NB4 (cell line): ENCODE measurements around the gene CDH12.

Source experiments
- TF ChIP-seq, protein P1 (sequence below): IDR thresholded peaks from one replicate; pipeline ENCODE4 v1.5.1; 2012; ENCODE audit warnings: low read depth, low read length
- TF ChIP-seq, protein P2 (sequence below): IDR thresholded peaks from 2 replicates; pipeline ENCODE4 v1.6.1; 2011; ENCODE audit warnings: low read depth, low read length

DNA sequence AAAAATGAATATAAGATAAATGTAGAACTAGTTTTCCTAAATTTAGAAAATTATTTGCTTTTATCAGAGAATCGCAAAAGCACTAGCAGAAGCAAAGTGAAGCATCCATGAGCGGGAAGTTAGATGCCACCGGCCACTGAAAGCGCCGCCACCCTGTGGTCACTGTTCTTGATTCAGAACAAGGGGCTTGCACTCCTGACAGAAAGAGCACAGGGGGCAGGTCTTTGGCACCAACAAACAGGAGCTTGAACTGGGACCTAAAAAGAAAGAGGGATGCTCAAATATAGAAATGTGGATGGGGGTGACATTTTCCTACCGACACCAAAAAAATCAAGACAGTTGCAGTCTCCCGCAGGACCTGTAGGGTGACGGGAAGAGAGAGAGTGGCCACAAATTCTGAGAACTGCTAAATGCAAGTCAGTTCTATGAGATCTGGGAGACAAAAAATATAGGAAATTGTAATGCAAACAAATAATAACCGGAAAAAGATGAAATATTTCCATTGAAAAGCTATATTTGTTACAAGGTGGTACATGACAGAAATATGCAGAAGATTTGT is 144.3 kb downstream of the CDH12 start:
- TF ChIP-seq, protein P1, sequence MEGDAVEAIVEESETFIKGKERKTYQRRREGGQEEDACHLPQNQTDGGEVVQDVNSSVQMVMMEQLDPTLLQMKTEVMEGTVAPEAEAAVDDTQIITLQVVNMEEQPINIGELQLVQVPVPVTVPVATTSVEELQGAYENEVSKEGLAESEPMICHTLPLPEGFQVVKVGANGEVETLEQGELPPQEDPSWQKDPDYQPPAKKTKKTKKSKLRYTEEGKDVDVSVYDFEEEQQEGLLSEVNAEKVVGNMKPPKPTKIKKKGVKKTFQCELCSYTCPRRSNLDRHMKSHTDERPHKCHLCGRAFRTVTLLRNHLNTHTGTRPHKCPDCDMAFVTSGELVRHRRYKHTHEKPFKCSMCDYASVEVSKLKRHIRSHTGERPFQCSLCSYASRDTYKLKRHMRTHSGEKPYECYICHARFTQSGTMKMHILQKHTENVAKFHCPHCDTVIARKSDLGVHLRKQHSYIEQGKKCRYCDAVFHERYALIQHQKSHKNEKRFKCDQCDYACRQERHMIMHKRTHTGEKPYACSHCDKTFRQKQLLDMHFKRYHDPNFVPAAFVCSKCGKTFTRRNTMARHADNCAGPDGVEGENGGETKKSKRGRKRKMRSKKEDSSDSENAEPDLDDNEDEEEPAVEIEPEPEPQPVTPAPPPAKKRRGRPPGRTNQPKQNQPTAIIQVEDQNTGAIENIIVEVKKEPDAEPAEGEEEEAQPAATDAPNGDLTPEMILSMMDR: no peak
- TF ChIP-seq, protein P2, sequence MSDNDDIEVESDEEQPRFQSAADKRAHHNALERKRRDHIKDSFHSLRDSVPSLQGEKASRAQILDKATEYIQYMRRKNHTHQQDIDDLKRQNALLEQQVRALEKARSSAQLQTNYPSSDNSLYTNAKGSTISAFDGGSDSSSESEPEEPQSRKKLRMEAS: no peak
